ENCODE results near the gene ABHD14A.
"Not testable (repeated sequence)": the region's sequence is repeated elsewhere in the genome, so short reads cannot be mapped to it uniquely, and the experiment has no call there.

Gene ABHD14A

GRCh38 chr3:51974277-51974962 lies 444 bp upstream of the ABHD14A start:
- no peak for DNase-seq (ENCODE audit: low spot score)

GRCh38 chr3:51975852-51976549 lies 1.1 kb downstream of the ABHD14A start:
- DNase-seq (ENCODE audit: low spot score): peak; percentile 16

GRCh38 chr3:51977446-51978142 lies 2.7 kb downstream of the ABHD14A start:
- DNase-seq (ENCODE audit: low spot score): peak; percentile 44

- DNase-seq (ENCODE audit: low spot score): no peak
These were observed 3.3 kb downstream of the ABHD14A start for GRCh38 chr3:51978143-51978502.

- no peak for DNase-seq (ENCODE audit: low spot score)
These were observed 5.4 kb downstream of the ABHD14A start for GRCh38 chr3:51980253-51980652.

- DNase-seq (ENCODE audit: low spot score): no peak
These were observed 7.5 kb downstream of the ABHD14A start for GRCh38 chr3:51982352-51982837.

- DNase-seq (ENCODE audit: low spot score): peak; percentile 56
These were observed 8.1 kb downstream of the ABHD14A start, which contains the start of gene ACY1 for GRCh38 chr3:51982838-51983577. ACY1 (plus strand) TSS chr3:51983535; CDS start chr3:51984065, 530 bp downstream.

GRCh38 chr3:51983578-51984268 lies 8.9 kb downstream of the ABHD14A start:
- no peak for DNase-seq (ENCODE audit: low spot score)

GRCh38 chr3:51984269-51984647 lies 9.4 kb downstream of the ABHD14A start:
- DNase-seq (ENCODE audit: low spot score): no peak

GRCh38 chr3:51985063-51985462 lies 10.2 kb downstream of the ABHD14A start:
- no peak for DNase-seq (ENCODE audit: low spot score)

- no peak for DNase-seq (ENCODE audit: low spot score)
These were observed 11.4 kb downstream of the ABHD14A start for GRCh38 chr3:51986010-51986947.

- DNase-seq (ENCODE audit: low spot score): no peak
These were observed 12.7 kb downstream of the ABHD14A start for GRCh38 chr3:51987568-51987967.

- DNase-seq (ENCODE audit: low spot score): no peak
These were observed 13.7 kb downstream of the ABHD14A start for GRCh38 chr3:51988286-51989146.

GRCh38 chr3:51990501-51990971 lies 15.7 kb downstream of the ABHD14A start:
- DNase-seq (ENCODE audit: low spot score): not testable (repeated sequence)

- no peak for DNase-seq (ENCODE audit: low spot score)
These were observed 17.3 kb downstream of the ABHD14A start for GRCh38 chr3:51992017-51992682.

GRCh38 chr3:51993657-51994056 lies 18.8 kb downstream of the ABHD14A start:
- DNase-seq (ENCODE audit: low spot score): not testable (repeated sequence)

GRCh38 chr3:51994530-51994929 lies 19.7 kb downstream of the ABHD14A start:
- DNase-seq (ENCODE audit: low spot score): no peak

GRCh38 chr3:51995346-51996163 lies 20.7 kb downstream of the ABHD14A start, which contains the start of gene RPL29:
RPL29 (minus strand) TSS chr3:51995895; CDS start chr3:51995461, 434 bp downstream.
- DNase-seq (ENCODE audit: low spot score): peak; percentile 95

Measured in CD4-positive, alpha-beta T cell treated with Interleukin-2 at 100 ng/mL for 4 hours (primary cell).